Panc1 (cell line): ENCODE data around the gene PLEKHG5. TPM values are rescaled to one million over a fixed set of nuclear protein-coding genes. Genes with fewer than 3 reads are reported as not detected.
"Not testable (repeated sequence)": the region's sequence is repeated elsewhere in the genome, so short reads cannot be mapped to it uniquely, and the experiment has no call there.

Experiments
- ATAC-seq: fragments of 200-7000 bp; cut with Tn5 transposase; 2 replicates; pipeline ENCODE4 v1.9.1; 2020; ENCODE audit warnings: mild to moderate bottlenecking, moderate library complexity
- BruUV-seq: library from RNA; stranded (reverse); fragments of 400-500 nt; replicated peaks from 2 replicates; lab custom pipeline; 2021; lab: Mats Ljungman, UMichigan
- CTCF ChIA-PET: fragments of 300-600 bp; sonication (Branson Sonifier 250); formaldehyde crosslinking; loops from one replicate; lab custom pipeline; 2022; ENCODE audit warnings: antibody characterized with exemption; lab: Charles Lee
- POLR2A ChIA-PET: fragments of 300-600 bp; sonication (Branson Sonifier 250); formaldehyde crosslinking; loops from one replicate; lab custom pipeline; 2022; ENCODE audit warnings: antibody characterized with exemption; lab: Charles Lee
- DNase-seq: peaks from one replicate; pipeline ENCODE4 v3.0.0-alpha.2; 2010; ENCODE audit warnings: low read depth, low spot score
- H3K27ac ChIP-seq: 2 replicates; pipeline ENCODE4 v1.5.1; 2011; ENCODE audit warnings: mild to moderate bottlenecking, low read length, inconsistent platforms
- H3K27me3 ChIP-seq: fragments of 200-500 bp; sonication (Bioruptor generic); 2 replicates; pipeline ENCODE4 v1.6.0; 2014; ENCODE audit warnings: low read length, inconsistent platforms; ENCODE audit not compliant: control insufficient read depth, insufficient read depth
- H3K36me3 ChIP-seq: fragments of 200-500 bp; sonication (Bioruptor generic); 2 replicates; pipeline ENCODE4 v1.5.1; 2014; ENCODE audit warnings: inconsistent platforms, mild to moderate bottlenecking, low read length, moderate library complexity; ENCODE audit not compliant: control insufficient read depth, insufficient read depth
- H3K4me1 ChIP-seq: 2 replicates; pipeline ENCODE4 v1.5.1; 2011; ENCODE audit warnings: inconsistent platforms, mild to moderate bottlenecking, low read length, moderate library complexity; ENCODE audit not compliant: control insufficient read depth, insufficient read depth
- H3K4me3 ChIP-seq, 2 experiments: 2 replicates each; pipeline ENCODE4 v1.5.1; 2011 to 2012; ENCODE audit warnings: low read depth in 2 of 2, low read length in 2 of 2, mild to moderate bottlenecking in 2 of 2, inconsistent platforms in 1 of 2, moderate library complexity in 1 of 2
- H3K9me3 ChIP-seq: fragments of 200-500 bp; sonication (Bioruptor generic); 2 replicates; pipeline ENCODE4 v1.5.1; 2014; ENCODE audit warnings: low read depth, mild to moderate bottlenecking, inconsistent platforms, low read length, moderate library complexity; ENCODE audit not compliant: control insufficient read depth, insufficient read depth
- CTCF ChIP-seq: fragments of 450-650 bp; IDR thresholded peaks from 2 replicates; pipeline ENCODE4 v1.5.1; 2017; ENCODE audit warnings: mild to moderate bottlenecking
- POLR2AphosphoS5 ChIP-seq: IDR thresholded peaks from 2 replicates; pipeline ENCODE4 v1.6.1; 2012; ENCODE audit warnings: mild to moderate bottlenecking, low read depth, low read length, moderate library complexity
- REST ChIP-seq, 2 experiments: IDR thresholded peaks; 2 replicates each; pipeline ENCODE4 v1.6.1; 2011 to 2012; ENCODE audit warnings: low read depth in 2 of 2, control low read depth in 1 of 2, low read length in 1 of 2, mild to moderate bottlenecking in 1 of 2, moderate library complexity in 1 of 2; ENCODE audit not compliant: insufficient read depth in 1 of 2
- SIN3A ChIP-seq: IDR thresholded peaks from 2 replicates; pipeline ENCODE4 v1.6.1; 2012; ENCODE audit warnings: low read depth, mild to moderate bottlenecking, low read length, moderate library complexity, borderline replicate concordance; ENCODE audit not compliant: insufficient read depth
- TCF7L2 ChIP-seq: IDR thresholded peaks from 2 replicates; pipeline ENCODE4 v1.6.1; 2011; ENCODE audit warnings: mild to moderate bottlenecking, low read depth, low read length, inconsistent platforms
- in situ Hi-C: cut with HindIII; loops from 2 replicates; pipeline ENCODE4 v1.10.0; 2016; ENCODE audit warnings: low sequenced_read_pairs, low pct_unique_long_range_greater_than_20kb
- intact Hi-C: fragments of 100-400 bp; cut with micrococcal nuclease; formaldehyde crosslinking; loops from one replicate; pipeline ENCODE4 v1.10.0; 2022; ENCODE audit not compliant: unreplicated experiment
- total RNA-seq: library from RNA; stranded (reverse); gene quantifications from one replicate; pipeline ENCODE4 v1.2.1, GENCODE V29; 2021; ENCODE audit not compliant: unreplicated experiment

The PLEKHG5 gene
- total RNA-seq, 1 experiment from 2014 or later = 6.8 TPM

- intact Hi-C loops = no loop called here
- no TSS peak for BruUV-seq
- ChIA-PET CTCF (no interaction called here), POLR2A (no interaction called here)
- Histone ChIP-seq H3K9me3 (no peaks in the 10 kb centered on the region), H3K36me3 (no peaks in the 10 kb centered on the region), H3K27ac (no peak overlapping the region), H3K4me3 (no peak overlapping the region), H3K4me1 (no peaks in the 10 kb centered on the region), H3K27me3 (no peaks in the 10 kb centered on the region)
- ATAC-seq = no peak
- in situ Hi-C loops = no loop called here
- TF ChIP-seq POLR2AphosphoS5 (no peak), REST (IDR thresholded peaks at IDR 0.05; ENCODE audit: insufficient read depth in 1 of 2, low read depth in 2 of 2, low read length in 1 of 2) (no peak), SIN3A (no peak), TCF7L2 (no peak), CTCF (no peak)
- no peak for DNase-seq
Observed at GRCh38 chr1:6447016-6447817, 44.2 kb downstream of the PLEKHG5 start.

- intact Hi-C loops = no loop called here
- Histone ChIP-seq H3K36me3 (no peaks in the 10 kb centered on the region), H3K27me3 (no peaks in the 10 kb centered on the region), H3K4me3 (no peak overlapping the region), H3K4me1 (no peaks in the 10 kb centered on the region), H3K9me3 (no peaks in the 10 kb centered on the region), H3K27ac (no peak overlapping the region)
- no peak for DNase-seq
- in situ Hi-C loops = no loop called here
- TF ChIP-seq SIN3A (no peak), CTCF (no peak), TCF7L2 (no peak)
- no peak for ATAC-seq
- ChIA-PET CTCF (no interaction called here), POLR2A (no interaction called here)
- no TSS peak for BruUV-seq
Observed at GRCh38 chr1:6446665-6447015, 44.8 kb downstream of the PLEKHG5 start.

- H3K4me1 ChIP-seq, ATAC-seq, H3K27me3 ChIP-seq, H3K36me3 ChIP-seq, DNase-seq, POLR2A ChIA-PET, CTCF ChIA-PET, H3K27ac ChIP-seq, in situ Hi-C loops, H3K4me3 ChIP-seq, H3K9me3 ChIP-seq, intact Hi-C loops, BruUV-seq: not testable (repeated sequence)
Observed at GRCh38 chr1:6445929-6446328, 45.5 kb downstream of the PLEKHG5 start.
